ENCODE data around the gene GPR152. TPM values are rescaled to one million over a fixed set of nuclear protein-coding genes. Genes with fewer than 3 reads are reported as not detected.

The GPR152 gene
- total RNA-seq (2014; rRNA removed; shearing (Covaris generic)), result not detected in 2 replicates

- DNase-seq (ENCODE audit: low spot score), result peak; percentile 47
- in situ Hi-C loops (cut with HindIII; ENCODE audit: low sequenced_read_pairs), result no loop called here
Observed at GRCh38 chr11:67452141-67452952, at the start of gene GPR152. Gene GPR152, minus strand, starts transcription at chr11:67452729. Its CDS starts 5 bp downstream, at chr11:67452724.

GRCh38 chr11:67501854-67502253, 49.3 kb upstream of the GPR152 start:
- in situ Hi-C loops (cut with HindIII; ENCODE audit: low sequenced_read_pairs), result no loop called here
- no peak for DNase-seq (ENCODE audit: low spot score)

GRCh38 chr11:67500831-67501715, 48.5 kb upstream of the GPR152 start:
- no peak for DNase-seq (ENCODE audit: low spot score)
- in situ Hi-C loops (cut with HindIII; ENCODE audit: low sequenced_read_pairs), result no loop called here

GRCh38 chr11:67500484-67500821, 47.9 kb upstream of the GPR152 start:
- in situ Hi-C loops (cut with HindIII; ENCODE audit: low sequenced_read_pairs), result no loop called here
- no peak for DNase-seq (ENCODE audit: low spot score)

GRCh38 chr11:67499808-67500483, 47.4 kb upstream of the GPR152 start:
- DNase-seq (ENCODE audit: low spot score), result no peak
- in situ Hi-C loops (cut with HindIII; ENCODE audit: low sequenced_read_pairs), result no loop called here

GRCh38 chr11:67498544-67498972, 46.0 kb upstream of the GPR152 start:
- DNase-seq (ENCODE audit: low spot score), result no peak
- in situ Hi-C loops (cut with HindIII; ENCODE audit: low sequenced_read_pairs), result no loop called here

GRCh38 chr11:67497656-67498291, 45.2 kb upstream of the GPR152 start:
- in situ Hi-C loops (cut with HindIII; ENCODE audit: low sequenced_read_pairs), result no loop called here
- no peak for DNase-seq (ENCODE audit: low spot score)

- no peak for DNase-seq (ENCODE audit: low spot score)
Observed at GRCh38 chr11:67496113-67496512, 43.6 kb upstream of the GPR152 start.

GRCh38 chr11:67495234-67496005, 42.9 kb upstream of the GPR152 start:
- DNase-seq (ENCODE audit: low spot score), result no peak
- in situ Hi-C loops (cut with HindIII; ENCODE audit: low sequenced_read_pairs), result no loop called here

More at GRCh38 chr11:67496113-67496512, 43.6 kb upstream of the GPR152 start:
- in situ Hi-C loops (cut with HindIII; ENCODE audit: low sequenced_read_pairs), result no loop called here

- no peak for DNase-seq (ENCODE audit: low spot score)
Observed at GRCh38 chr11:67494371-67495233, 42.1 kb upstream of the GPR152 start.

GRCh38 chr11:67493548-67494370, 41.2 kb upstream of the GPR152 start:
- DNase-seq (ENCODE audit: low spot score), result no peak
- in situ Hi-C loops (cut with HindIII; ENCODE audit: low sequenced_read_pairs), result no loop called here

More at GRCh38 chr11:67494371-67495233, 42.1 kb upstream of the GPR152 start:
- in situ Hi-C loops (cut with HindIII; ENCODE audit: low sequenced_read_pairs), result no loop called here

- DNase-seq (ENCODE audit: low spot score), result no peak
- in situ Hi-C loops (cut with HindIII; ENCODE audit: low sequenced_read_pairs), result no loop called here
Observed at GRCh38 chr11:67492801-67493547, 40.4 kb upstream of the GPR152 start.

- in situ Hi-C loops (cut with HindIII; ENCODE audit: low sequenced_read_pairs), result no loop called here
Observed at GRCh38 chr11:67492069-67492727, 39.7 kb upstream of the GPR152 start.

GRCh38 chr11:67491276-67492068, 38.9 kb upstream of the GPR152 start:
- no peak for DNase-seq (ENCODE audit: low spot score)
- in situ Hi-C loops (cut with HindIII; ENCODE audit: low sequenced_read_pairs), result no loop called here

More at GRCh38 chr11:67492069-67492727, 39.7 kb upstream of the GPR152 start:
- no peak for DNase-seq (ENCODE audit: low spot score)

- in situ Hi-C loops (cut with HindIII; ENCODE audit: low sequenced_read_pairs), result no loop called here
- no peak for DNase-seq (ENCODE audit: low spot score)
Observed at GRCh38 chr11:67490727-67491065, 38.2 kb upstream of the GPR152 start.

Data from G401 (cell line).